HG03064 (cell line): ENCODE results near the gene HAS3.
A peak's percentile ranks its signal among the peaks of the same experiment; 100 is the strongest.
"Not testable (repeated sequence)": the region's sequence is repeated elsewhere in the genome, so short reads cannot be mapped to it uniquely, and the experiment has no call there.

ENCODE experiments used
- ATAC-seq: cut with Tn5 transposase; IDR thresholded peaks from one replicate; pipeline ENCODE4 v1.9.1; 2021; ENCODE audit warnings: low read depth; ENCODE audit not compliant: unreplicated experiment

The HAS3 gene

DNA sequence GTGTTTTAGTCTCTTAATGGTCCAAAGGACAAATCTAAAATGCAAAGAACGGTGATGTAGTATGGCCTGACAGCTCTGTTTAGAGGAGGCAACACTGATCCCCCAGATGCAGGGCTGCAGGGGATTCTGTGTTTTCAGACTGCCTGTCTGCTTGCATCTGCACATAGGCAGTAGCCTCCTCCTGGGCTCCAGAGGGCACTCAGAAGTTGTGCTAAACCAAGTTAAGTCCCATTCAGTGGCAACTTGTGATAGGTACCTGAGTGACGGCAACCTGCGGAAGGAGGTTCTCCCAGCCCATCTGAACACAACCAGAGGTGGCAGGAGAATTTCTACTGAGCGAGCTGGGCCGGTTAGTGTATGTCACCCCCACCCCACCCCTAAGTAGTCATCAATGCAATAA lies 9.9 kb downstream of the HAS3 start:
- ATAC-seq: no peak

DNA sequence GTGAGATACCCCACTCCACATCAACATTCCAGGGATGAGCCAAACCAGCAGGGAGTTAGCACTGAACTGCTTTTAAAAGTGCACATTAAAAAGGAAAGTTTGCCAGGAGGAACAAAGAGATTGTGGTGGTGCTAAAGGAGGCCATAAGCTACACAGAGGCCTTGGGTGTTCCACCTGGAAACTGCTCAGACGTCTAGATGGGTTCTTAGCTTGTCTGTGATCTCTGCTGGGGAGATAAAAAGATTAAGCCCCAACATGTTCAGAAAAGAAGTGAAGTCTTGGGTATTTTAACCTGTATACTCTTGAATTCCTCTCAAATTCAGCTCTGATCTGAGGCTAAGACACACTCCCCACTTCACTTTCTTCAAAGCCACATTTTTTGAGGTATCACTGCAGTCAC lies 10.4 kb downstream of the HAS3 start:
- ATAC-seq: no peak

- no peak for ATAC-seq
Observed at GRCh38 chr16:69116256-69116875, 10.9 kb downstream of the HAS3 start.

- no peak for ATAC-seq
Observed at GRCh38 chr16:69116906-69117305, 11.5 kb downstream of the HAS3 start.

GRCh38 chr16:69118468-69118867 lies 13.0 kb downstream of the HAS3 start:
- no peak for ATAC-seq

DNA sequence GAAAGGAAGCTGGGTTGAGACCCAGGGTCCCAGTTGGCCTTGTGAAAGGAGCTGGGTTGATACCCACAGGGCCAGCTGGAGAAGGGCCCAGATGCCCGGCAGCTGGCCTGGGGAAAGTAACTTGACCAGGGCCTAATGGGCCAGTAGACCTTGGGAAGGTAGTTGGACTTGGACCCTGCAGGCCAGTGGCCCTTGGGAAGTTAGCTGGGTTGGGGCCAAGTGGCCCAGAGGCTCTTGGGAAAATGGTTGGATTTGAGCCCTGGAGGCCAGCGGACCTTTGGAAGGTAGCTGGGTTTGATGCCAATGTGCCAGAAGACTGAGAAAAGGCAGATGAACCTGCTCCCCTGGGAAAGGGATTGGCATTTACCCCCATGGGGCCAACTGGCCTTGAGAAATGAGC lies 13.5 kb downstream of the HAS3 start:
- ATAC-seq: no peak

DNA sequence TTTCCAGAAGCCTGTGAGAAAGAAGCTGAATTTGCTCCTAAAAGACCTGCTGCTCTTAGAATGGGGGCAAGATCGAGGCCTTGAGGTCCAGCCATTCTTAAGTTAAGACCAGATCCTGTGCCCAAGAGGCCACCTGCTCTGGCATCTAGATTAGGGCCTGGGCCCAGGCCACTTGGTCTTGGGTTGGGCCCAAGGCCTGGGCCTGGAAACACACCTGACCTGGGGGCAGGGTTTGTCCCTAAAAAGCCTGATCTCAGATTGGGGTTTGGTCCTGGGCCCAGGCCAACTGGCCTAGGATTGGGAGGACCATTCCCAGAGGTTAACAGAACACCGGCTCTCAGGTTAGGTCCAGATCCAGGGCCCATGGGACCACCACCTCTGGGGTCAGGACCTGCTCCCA lies 14.1 kb downstream of the HAS3 start:
- ATAC-seq: no peak

- no peak for ATAC-seq
Observed at GRCh38 chr16:69120096-69120664, 14.7 kb downstream of the HAS3 start.

- no peak for ATAC-seq
Observed at GRCh38 chr16:69123910-69124309, 18.5 kb downstream of the HAS3 start.

GRCh38 chr16:69124406-69124805 lies 19.0 kb downstream of the HAS3 start:
- ATAC-seq: not testable (repeated sequence)

DNA sequence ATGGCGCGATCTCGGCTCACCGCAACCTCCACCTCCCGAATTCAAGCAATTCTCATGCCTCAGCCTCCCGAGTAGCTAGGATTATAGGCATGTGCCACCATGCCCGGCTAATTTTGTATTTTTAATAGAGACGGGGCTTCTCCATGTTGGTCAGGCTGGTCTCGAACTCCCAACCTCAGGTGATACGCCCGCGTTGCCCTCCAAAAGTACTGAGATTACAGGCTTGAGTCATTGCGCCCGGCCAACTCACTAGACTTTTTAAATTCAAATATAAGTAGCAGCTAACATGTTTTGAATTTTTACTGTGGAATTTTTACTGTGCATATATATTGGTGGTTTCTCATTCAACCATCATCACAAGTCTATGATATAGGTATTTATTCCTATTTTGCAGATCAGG lies 19.5 kb downstream of the HAS3 start:
- ATAC-seq: not testable (repeated sequence)

- ATAC-seq: no peak
Observed at GRCh38 chr16:69126221-69126620, 20.8 kb downstream of the HAS3 start.

GRCh38 chr16:69126801-69127200 lies 21.3 kb downstream of the HAS3 start:
- not testable (repeated sequence) for ATAC-seq

DNA sequence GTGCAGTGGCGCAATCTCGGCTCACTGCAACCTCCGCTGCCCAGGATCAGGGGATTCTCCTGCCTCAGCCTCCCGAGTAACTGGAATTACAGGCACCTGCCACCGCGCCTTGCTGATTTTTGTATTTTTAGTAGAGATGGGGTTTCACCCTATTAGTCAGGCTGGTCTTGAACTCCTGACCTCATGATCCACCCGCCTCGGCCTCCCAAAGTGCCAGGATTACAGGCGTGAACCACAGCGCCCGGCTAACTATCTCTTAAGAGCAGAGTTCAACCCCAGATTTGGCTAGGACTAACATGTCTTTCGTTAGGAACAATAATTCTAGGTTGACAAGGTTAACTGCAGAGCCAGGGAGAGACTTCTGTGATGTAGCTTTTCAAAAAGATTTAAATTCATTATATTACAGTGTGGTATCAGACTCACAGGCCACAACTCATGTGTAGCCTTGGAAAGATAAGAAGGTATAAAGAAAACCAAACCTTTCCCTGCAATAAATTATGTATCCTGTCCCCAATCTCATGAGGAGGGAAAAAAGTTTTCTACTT lies 22.6 kb downstream of the HAS3 start:
- no peak for ATAC-seq

DNA sequence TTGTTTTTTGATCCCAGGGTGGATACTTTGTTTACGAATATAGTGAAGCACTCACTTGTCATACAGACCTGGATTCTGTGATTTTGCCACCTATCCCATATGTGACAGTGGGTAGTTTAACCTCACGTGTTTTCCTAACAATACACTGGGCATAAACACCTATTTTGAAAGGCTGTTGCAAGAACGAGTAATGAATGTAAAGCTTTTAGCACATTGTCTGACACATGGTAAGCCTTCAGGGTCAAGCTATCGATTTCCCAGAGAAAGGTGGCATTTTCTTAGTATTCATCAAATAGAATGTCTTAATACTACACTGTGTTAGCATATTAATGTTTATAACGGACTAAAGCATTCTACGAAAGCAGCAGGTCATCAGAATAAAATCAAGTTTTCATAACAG lies 25.0 kb downstream of the HAS3 start:
- ATAC-seq: no peak

DNA sequence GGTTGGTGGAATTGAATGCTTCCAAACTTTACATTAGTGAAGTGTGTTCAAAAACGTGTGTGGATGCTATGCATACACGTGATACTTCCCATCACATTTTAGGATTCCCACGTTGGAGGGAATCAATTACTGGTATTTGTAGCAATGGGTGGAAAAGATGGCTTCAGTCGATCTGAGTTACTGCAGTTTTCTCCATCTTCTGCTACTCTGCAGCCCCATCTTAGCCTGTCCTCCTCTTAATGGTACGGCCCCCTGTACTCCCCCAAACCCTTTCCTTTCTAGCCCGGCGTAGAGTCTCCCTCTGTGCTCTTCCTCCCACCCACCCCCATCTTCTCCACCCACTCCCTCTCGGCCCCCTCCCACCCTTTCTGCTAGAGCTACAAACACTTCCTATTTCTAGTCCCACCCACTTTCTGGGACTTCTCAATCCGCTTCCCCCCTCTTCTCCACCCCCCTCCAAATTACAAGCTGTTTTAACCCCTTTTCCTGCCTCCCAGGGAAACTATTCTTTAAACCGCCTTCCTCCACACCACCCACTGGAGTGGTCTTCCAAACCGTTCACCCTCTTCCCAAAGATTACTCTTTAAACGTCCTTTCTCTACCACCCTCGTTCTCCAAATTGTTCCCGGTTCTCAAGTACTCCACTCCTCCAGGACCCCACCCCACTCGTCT lies 25.9 kb downstream of the HAS3 start:
- ATAC-seq: no peak

GRCh38 chr16:69131839-69132423 lies 26.5 kb downstream of the HAS3 start:
- ATAC-seq: peak; percentile 32

DNA sequence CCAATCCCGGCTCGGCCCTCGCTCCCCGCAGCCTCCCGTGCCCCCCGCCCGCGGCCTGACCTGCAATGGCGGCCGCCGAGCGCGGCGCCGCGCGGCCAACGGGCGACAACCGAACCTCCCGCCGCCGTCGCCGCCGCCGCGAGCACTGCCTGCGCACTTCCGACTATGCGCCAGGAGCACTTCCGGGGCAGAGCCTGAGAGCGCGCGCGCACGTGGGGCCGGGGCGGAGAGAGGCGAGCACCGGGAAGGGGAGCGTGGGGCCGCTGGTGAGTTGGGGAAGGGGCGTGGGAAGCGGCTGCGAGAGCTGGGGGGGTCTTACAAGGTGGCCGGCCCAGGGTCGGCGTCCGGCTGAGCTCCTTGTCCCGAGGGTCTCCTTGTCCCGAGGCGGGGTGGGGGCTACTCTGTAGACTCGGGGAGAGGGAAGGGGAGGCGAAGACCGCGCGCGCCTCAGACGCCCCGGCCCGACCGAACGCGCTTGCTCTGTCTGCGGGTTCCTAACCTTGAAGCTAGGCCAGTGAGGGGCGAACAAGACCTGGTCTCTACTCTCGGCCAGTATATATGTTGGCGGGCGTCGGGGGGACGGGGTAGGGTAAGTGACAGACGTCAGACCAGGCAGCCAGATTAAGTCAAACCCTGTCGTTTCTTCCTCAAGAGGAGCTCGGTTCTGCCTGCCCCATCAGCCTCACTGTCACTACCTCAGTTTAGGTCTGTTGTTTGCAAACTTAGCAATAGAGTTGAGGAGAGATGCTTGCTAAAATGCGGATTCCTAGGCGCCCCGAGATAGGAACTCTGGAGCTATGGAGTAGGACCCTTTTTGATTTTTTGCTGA lies 27.2 kb downstream of the HAS3 start, which contains the start of the genes CHTF8 and UTP4:
CHTF8 (minus strand) TSS at position 165 of the 829 bp plus-strand sequence. CDS start 11,130 bp downstream, outside the sequence.
UTP4 (plus strand) TSS at position 226 of the 829 bp plus-strand sequence. CDS start 811 bp downstream, outside the sequence.
- peak; percentile 83 for ATAC-seq

- no peak for ATAC-seq
Observed at GRCh38 chr16:69133373-69133954, 28.0 kb downstream of the HAS3 start.

DNA sequence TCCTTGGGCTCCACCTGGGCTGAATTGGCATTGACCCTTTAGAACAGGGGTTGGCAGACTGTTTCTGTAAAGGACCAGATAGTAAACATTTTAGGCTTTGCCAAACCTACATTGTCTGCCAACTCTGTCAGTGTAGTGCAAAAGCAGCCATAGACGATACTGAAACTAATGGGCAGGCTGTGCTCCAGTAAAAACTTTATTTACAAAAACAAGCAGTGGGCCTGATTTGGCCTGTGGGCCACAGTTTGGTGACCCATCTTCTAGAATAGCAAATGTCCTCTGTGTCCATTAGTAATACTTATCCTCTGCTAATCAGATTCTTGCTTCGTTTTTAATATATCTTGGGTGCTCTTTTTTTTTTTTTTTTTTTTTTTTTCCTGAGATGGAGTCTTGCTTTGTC lies 33.2 kb downstream of the HAS3 start:
- no peak for ATAC-seq
